CD4-positive, alpha-beta T cell treated with Interleukin-15 for 4 hours (primary cell): Measurements from ENCODE around the gene PTPN23.
"Not testable (repeated sequence)": the region's sequence is repeated elsewhere in the genome, so short reads cannot be mapped to it uniquely, and the experiment has no call there.

Source experiments
- DNase-seq: peaks from one replicate; pipeline ENCODE4 v3.0.0-alpha.2; 2020; ENCODE audit warnings: low spot score

Gene PTPN23

DNA sequence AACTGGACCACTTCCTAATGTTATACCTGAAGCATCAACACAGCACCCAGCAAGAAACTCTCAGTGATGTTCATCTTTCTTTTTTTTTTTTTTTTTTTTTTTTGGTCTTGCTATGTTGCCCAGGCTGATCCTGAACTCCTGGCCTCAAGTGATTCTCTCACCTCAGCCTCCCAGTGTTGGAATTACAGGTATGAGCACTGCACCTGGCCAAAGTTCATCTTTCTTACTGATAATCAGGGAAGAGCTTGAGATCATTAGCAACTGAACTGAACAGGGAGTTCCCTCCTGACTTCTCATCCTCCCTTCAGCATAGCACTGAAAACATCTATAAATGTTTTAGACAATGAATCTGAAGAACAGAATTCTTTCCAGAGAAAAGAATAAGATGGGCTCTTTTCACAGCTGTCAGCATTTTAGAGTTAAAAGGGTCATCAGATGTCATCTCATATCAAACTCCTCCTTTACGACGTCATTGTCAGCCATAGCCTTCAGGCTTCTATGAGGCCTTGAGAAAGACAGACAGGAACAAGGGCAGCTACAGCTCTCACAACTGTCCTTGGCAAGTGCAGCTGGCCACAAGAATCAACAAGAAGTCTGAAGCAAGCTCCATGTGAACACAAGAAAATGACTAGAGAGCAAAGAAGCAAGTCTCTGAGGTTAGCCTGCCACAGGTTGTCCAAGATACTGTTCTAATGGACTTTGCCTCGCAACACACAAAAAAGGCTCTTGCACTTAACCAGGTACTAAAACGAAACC lies 61.2 kb downstream of the PTPN23 start:
- no peak for DNase-seq

DNA sequence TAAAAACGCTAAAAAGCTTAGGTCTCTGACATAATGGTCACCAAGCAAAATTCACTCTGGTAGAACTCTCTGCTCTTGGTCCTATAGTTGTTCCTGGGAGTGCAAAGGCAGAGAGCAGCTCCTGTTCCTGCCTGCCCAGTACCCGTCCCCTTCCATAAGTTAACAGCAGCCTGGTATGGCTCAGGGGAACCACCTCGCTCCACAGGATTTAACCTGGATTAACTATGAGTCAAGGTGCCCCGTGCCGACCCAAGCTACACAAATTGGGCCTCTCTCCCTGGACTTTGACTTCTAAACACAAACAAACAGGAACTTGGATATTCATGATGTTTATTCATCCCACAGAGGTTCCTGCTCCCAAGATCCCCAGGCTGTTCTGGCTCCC lies 62.8 kb downstream of the PTPN23 start:
- DNase-seq, result no peak

DNA sequence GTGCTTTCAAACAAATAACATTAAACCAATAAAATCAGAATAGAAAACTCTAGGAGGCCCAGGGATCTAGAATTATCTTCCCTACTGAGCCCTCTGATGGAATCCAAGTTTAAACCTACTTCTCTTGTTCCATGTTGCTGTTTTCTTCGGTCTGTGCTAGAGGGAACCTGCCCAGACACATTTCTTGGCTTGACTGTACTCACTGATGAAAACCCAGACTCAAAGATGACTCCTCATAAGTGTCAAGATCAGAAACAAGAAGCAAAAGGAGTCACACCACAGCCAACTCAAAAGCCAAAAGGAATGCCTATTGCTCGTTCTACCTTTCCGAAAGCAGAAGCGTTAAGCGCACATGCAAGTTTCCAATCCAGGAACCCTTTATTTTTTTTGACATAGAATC lies 63.3 kb downstream of the PTPN23 start:
- DNase-seq, result no peak

DNA sequence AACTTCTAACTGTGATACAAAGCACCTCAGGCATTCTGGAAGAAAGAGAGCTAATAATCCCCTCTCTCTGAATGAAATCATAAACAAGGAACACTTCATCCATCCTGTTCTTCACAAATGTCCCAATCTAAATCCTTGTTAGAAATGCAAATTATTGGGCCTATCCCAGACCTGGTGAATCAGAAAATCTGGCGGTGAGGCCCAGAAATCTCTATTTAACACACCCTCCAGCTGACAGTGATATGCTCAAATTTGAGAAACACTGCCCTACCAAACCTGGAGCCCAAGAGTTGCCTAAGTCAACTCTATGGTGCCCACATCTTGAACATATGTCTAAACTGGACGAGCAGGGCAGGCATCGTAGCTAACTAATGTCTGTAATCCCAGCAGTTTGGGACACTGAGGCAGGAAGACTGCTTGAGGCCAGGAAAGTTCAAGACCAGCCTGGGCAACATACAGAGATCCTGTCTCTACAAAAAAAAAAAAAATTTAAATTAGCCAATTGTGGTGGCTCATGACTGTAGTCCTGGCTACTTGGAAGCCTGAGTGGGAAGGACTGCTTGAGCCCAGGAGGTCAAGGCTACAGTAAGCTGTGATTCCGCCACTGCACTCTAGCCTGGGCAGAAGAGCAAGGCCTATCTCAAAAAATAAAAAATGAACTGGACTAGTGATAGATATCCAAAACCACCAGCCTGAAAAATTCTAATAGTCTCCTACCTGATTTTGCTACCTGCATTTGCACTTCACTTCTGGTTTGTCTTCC lies 71.8 kb downstream of the PTPN23 start:
- no peak for DNase-seq

DNA sequence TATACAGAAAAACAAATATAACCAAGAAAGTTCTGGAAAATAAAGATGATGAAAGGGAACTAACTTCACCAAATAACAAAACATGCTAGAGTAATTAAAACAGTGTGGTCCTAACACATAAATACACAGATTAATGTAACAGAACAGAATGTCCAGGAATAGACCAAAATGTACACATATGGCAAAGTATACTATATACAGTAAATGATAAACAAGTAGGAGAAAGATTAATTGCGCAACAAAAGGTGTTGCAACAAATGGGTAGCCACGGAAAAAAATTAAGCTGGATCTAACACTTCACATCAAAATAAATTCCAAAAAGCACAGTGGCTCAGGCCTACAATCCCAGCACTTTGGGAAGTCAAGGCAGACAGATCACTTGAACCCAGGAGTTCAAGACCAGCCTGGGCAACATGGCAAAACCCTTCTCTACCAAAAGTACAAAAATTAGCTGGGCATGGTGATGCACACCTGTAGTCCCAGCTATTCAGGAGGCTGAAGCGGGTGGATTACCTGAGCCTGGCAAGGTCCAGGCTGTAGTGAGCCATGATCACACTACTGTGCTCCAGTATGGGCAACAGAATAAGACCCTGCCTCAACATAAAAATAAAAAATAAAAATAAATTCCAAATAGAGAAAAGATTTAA lies 75.1 kb downstream of the PTPN23 start:
- no peak for DNase-seq

DNA sequence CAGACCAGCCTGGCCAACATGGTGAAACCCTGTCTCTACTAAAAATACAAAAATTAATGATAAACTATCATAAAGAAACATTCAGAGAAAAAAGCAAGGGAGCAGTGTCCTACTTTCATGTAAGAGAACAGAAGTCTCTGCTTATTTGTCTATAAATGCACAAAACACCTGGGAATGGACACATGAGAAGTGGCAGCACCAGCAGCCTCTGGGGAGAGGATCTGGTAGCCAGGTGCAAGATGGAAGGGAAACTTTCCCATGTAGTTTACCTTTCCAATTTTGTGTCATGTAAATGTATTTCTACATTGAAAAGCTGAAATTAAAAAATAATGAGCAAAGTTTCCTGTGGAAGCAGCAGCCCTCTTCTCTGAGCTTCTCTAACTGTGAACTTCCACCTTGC lies 76.2 kb downstream of the PTPN23 start:
- no peak for DNase-seq

DNA sequence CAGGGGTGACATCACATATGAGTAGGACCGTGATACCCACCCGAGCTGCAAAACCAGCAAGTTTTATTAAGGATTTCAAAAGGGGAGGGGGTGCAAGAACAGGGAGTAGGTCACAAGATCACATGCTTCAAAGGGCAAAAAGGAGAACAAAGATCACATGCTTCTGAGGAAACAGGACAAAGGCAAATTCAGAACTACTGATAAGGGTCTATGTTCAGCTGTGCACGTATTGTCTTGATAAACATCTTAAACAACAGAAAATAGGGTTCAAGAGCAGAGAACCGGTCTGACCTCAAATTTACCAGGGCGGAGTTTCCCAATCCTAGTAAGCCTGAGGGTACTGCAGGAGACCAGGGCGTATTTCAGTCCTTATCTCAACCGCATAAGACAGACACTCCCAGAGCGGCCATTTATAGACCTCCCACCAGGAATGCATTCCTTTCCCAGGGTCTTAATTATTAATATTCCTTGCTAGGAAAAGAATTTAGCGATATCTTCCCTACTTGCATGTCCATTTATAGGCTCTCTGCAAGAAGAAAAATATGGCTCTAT lies 78.8 kb downstream of the PTPN23 start:
- DNase-seq, result not testable (repeated sequence)
